ENCODE data around the gene RPL10. TPM values are rescaled to one million over a fixed set of nuclear protein-coding genes. Genes with fewer than 3 reads are reported as not detected.

The RPL10 gene
- total and polyA plus RNA-seq, 2 of the 13 experiments (the other 11 are each of a cell fraction or from before 2014, with no cell fraction given): 2,381 to 4,713 TPM

DNA sequence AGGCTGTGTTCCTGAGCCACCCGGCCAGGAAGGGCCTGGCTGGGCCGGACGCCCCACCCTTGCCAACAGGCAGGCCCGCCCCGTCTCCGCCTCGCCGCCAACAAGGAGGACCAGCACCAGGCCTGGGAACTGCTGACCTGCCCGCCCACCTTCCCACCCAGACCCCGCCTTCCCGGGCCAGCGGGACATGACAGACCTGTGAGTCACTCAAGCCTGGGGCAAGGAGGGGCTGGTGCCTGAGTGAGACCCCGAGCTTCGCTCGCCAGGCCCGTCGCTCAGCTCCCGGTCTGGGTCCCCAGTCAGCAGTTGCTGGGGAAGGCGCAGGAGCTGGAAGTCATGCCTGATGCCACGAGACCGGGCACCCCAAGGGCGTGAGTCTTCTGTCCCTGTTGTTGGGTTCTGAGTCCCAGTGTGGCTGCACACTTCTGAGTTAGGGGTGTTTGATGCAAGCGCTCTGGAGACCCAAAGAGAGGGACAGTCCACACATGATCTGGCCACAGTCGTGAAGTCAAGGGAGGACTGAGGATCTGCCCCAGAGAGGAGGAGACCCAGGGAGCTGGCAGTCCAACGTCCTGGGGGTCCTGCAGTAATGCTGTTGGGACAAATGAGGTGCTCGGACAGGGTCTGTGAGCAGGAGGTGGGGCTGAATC is 11.2 kb downstream of the RPL10 start, which contains the start of gene DNASE1L1 (continued):
- TF ChIP-seq ZNF343 (CRISPR knock-in tag; IDR thresholded peaks at IDR 0.05): no peak
- no peak for TF ChIP-seq IKZF5 (CRISPR knock-in tag; IDR thresholded peaks at IDR 0.05)
- TF ChIP-seq SAP130 (CRISPR knock-in tag; IDR thresholded peaks at IDR 0.05; ENCODE audit: low read depth): peak; percentile 71
- TF ChIP-seq GATAD1 (CRISPR knock-in tag; IDR thresholded peaks at IDR 0.05): no peak
- 0 out of 2 replicates have a peak, but pooled peaks have one; percentile 53 for TF ChIP-seq HNRNPL (IDR thresholded peaks at IDR 0.05; ENCODE audit: low read depth, low read length)
- TF ChIP-seq, protein P1, sequence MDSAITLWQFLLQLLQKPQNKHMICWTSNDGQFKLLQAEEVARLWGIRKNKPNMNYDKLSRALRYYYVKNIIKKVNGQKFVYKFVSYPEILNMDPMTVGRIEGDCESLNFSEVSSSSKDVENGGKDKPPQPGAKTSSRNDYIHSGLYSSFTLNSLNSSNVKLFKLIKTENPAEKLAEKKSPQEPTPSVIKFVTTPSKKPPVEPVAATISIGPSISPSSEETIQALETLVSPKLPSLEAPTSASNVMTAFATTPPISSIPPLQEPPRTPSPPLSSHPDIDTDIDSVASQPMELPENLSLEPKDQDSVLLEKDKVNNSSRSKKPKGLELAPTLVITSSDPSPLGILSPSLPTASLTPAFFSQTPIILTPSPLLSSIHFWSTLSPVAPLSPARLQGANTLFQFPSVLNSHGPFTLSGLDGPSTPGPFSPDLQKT (CRISPR knock-in tag; IDR thresholded peaks at IDR 0.05; ENCODE audit: borderline replicate concordance): no peak
- TF ChIP-seq ZNF780A (CRISPR knock-in tag; IDR thresholded peaks at IDR 0.05): no peak
- no peak for TF ChIP-seq ZSCAN25 (CRISPR knock-in tag; IDR thresholded peaks at IDR 0.05)
- TF ChIP-seq, protein P2, sequence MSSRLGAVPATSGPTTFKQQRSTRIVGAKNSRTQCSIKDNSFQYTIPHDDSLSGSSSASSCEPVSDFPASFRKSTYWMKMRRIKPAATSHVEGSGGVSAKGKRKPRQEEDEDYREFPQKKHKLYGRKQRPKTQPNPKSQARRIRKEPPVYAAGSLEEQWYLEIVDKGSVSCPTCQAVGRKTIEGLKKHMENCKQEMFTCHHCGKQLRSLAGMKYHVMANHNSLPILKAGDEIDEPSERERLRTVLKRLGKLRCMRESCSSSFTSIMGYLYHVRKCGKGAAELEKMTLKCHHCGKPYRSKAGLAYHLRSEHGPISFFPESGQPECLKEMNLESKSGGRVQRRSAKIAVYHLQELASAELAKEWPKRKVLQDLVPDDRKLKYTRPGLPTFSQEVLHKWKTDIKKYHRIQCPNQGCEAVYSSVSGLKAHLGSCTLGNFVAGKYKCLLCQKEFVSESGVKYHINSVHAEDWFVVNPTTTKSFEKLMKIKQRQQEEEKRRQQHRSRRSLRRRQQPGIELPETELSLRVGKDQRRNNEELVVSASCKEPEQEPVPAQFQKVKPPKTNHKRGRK (CRISPR knock-in tag; IDR thresholded peaks at IDR 0.05): no peak
- TF ChIP-seq ELF1 (CRISPR knock-in tag; IDR thresholded peaks at IDR 0.05): no peak
- TF ChIP-seq, protein P3, sequence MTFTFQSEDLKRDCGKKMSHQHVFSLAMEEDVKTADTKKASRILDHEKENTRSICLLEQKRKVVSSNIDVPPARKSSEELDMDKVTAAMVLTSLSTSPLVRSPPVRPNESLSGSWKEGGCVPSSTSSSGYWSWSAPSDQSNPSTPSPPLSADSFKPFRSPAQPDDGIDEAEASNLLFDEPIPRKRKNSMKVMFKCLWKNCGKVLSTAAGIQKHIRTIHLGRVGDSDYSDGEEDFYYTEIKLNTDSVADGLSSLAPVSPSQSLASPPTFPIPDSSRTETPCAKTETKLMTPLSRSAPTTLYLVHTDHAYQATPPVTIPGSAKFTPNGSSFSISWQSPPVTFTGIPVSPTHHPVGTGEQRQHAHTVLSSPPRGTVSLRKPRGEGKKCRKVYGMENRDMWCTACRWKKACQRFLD (CRISPR knock-in tag; IDR thresholded peaks at IDR 0.05; ENCODE audit: borderline replicate concordance): no peak
- no peak for TF ChIP-seq MLLT10 (CRISPR knock-in tag; IDR thresholded peaks at IDR 0.05)
- TF ChIP-seq, protein P4, sequence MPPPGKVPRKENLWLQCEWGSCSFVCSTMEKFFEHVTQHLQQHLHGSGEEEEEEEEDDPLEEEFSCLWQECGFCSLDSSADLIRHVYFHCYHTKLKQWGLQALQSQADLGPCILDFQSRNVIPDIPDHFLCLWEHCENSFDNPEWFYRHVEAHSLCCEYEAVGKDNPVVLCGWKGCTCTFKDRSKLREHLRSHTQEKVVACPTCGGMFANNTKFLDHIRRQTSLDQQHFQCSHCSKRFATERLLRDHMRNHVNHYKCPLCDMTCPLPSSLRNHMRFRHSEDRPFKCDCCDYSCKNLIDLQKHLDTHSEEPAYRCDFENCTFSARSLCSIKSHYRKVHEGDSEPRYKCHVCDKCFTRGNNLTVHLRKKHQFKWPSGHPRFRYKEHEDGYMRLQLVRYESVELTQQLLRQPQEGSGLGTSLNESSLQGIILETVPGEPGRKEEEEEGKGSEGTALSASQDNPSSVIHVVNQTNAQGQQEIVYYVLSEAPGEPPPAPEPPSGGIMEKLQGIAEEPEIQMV (CRISPR knock-in tag; IDR thresholded peaks at IDR 0.05; ENCODE audit: low read depth): no peak
- no peak for TF ChIP-seq HIC2 (CRISPR knock-in tag; IDR thresholded peaks at IDR 0.05; ENCODE audit: low read depth)
- no peak for TF ChIP-seq IKZF4 (CRISPR knock-in tag; IDR thresholded peaks at IDR 0.05; ENCODE audit: borderline replicate concordance, low read depth, not compliant biosample characterization)
- TF ChIP-seq KDM5A (IDR thresholded peaks at IDR 0.05; ENCODE audit: borderline replicate concordance, low read length): no peak
- no peak for TF ChIP-seq SMARCC2 (IDR thresholded peaks at IDR 0.05)
- peak; percentile 42; the same call in 1 of the 2 replicates for TF ChIP-seq IRF2 (CRISPR knock-in tag; IDR thresholded peaks at IDR 0.05)
- TF ChIP-seq PRPF4 (IDR thresholded peaks at IDR 0.05; ENCODE audit: low read depth, low read length, poor library complexity, severe bottlenecking): no peak
- TF ChIP-seq PHB2 (IDR thresholded peaks at IDR 0.05; ENCODE audit: partially characterized antibody): no peak
- TF ChIP-seq NR2F2 (IDR thresholded peaks at IDR 0.05; ENCODE audit: borderline replicate concordance, low read depth): no peak
- TF ChIP-seq ZNF12 (CRISPR knock-in tag; IDR thresholded peaks at IDR 0.05): no peak

Measured in HepG2 (cell line).